Loucy (cell line): ENCODE measurements around the gene WNK1.

ENCODE experiments used
- H2AFZ ChIP-seq: fragments of 200-600 bp; sonication (generic); 2 replicates; pipeline ENCODE4 v1.6.0; 2016; ENCODE audit warnings: antibody characterized with exemption, mild to moderate bottlenecking, low read length, moderate library complexity
- H3F3A ChIP-seq: fragments of 200-600 bp; 2 replicates; pipeline ENCODE4 v1.6.0; 2016; ENCODE audit warnings: antibody characterized with exemption, low read depth, mild to moderate bottlenecking
- H3K27me3 ChIP-seq: fragments of 200-600 bp; sonication (generic); 2 replicates; pipeline ENCODE4 v1.6.1; 2014; ENCODE audit warnings: low read length, mild to moderate bottlenecking; ENCODE audit not compliant: insufficient read depth, poor library complexity, severe bottlenecking
- H3K36me3 ChIP-seq: fragments of 200-600 bp; sonication (generic); 2 replicates; pipeline ENCODE4 v1.6.1; 2016; ENCODE audit warnings: low read length; ENCODE audit not compliant: insufficient read depth
- H3K4me1 ChIP-seq: fragments of 200-600 bp; sonication (generic); 2 replicates; pipeline ENCODE4 v1.5.1; 2014; ENCODE audit warnings: low read length, mild to moderate bottlenecking; ENCODE audit not compliant: insufficient read depth, poor library complexity, severe bottlenecking
- H3K4me2 ChIP-seq: fragments of 200-600 bp; sonication (generic); 2 replicates; pipeline ENCODE4 v1.6.0; 2014; ENCODE audit warnings: antibody characterized with exemption, low read length, low read depth, mild to moderate bottlenecking; ENCODE audit not compliant: poor library complexity, severe bottlenecking
- H3K4me3 ChIP-seq: fragments of 200-600 bp; sonication (generic); 2 replicates; pipeline ENCODE4 v1.5.1; 2014; ENCODE audit warnings: low read length, mild to moderate bottlenecking, mixed read lengths; ENCODE audit not compliant: poor library complexity, severe bottlenecking
- H3K79me2 ChIP-seq: fragments of 200-600 bp; sonication (generic); 2 replicates; pipeline ENCODE4 v1.6.1; 2014; ENCODE audit warnings: low read length; ENCODE audit not compliant: insufficient read depth
- H3K9ac ChIP-seq: fragments of 200-600 bp; sonication (generic); 2 replicates; pipeline ENCODE4 v1.6.0; 2014; ENCODE audit warnings: mild to moderate bottlenecking, low read depth, low read length, moderate library complexity; ENCODE audit not compliant: poor library complexity, severe bottlenecking
- H3K9me2 ChIP-seq: fragments of 200-600 bp; sonication (generic); replicated peaks from 2 replicates; pipeline ENCODE4 v1.6.1; 2016; ENCODE audit warnings: low read depth, low read length, mixed read lengths
- H3K9me3 ChIP-seq: fragments of 200-600 bp; sonication (generic); 2 replicates; pipeline ENCODE4 v1.6.1; 2014; ENCODE audit warnings: mild to moderate bottlenecking, antibody characterized with exemption, low read length, low read depth; ENCODE audit not compliant: insufficient read depth
- H4K20me1 ChIP-seq: fragments of 200-600 bp; sonication (generic); 2 replicates; pipeline ENCODE4 v1.6.0; 2014; ENCODE audit warnings: antibody characterized with exemption, low read length, mild to moderate bottlenecking; ENCODE audit not compliant: insufficient read depth, poor library complexity, severe bottlenecking
- CTCF ChIP-seq: fragments of 200-600 bp; sonication (generic); conservative IDR thresholded peaks from 2 replicates; pipeline ENCODE4 v1.5.1; 2014; ENCODE audit warnings: mild to moderate bottlenecking, antibody characterized with exemption, low read length
- EZH2phosphoT487 ChIP-seq: fragments of 200-600 bp; IDR thresholded peaks from 2 replicates; pipeline ENCODE4 v1.6.1; 2018; ENCODE audit warnings: antibody characterized with exemption, mild to moderate bottlenecking, moderate library complexity, borderline replicate concordance

The WNK1 gene

GRCh38 chr12:790608-791007 lies 38.2 kb downstream of the WNK1 start:
- TF ChIP-seq CTCF (no peak), EZH2phosphoT487 (no peak)
- Histone ChIP-seq H4K20me1 (peaks cover 96% of the 10 kb centered on the region), H3K36me3 (no peaks in the 10 kb centered on the region)

GRCh38 chr12:793037-793436 lies 40.7 kb downstream of the WNK1 start:
- peaks cover 74% of the 10 kb centered on the region for H3K4me1 ChIP-seq
- no peak overlapping the region for H3K4me2 ChIP-seq
- no peaks in the 10 kb centered on the region for H3K36me3 ChIP-seq
- H3K79me2 ChIP-seq: peaks cover 97% of the 10 kb centered on the region
- TF ChIP-seq EZH2phosphoT487 (no peak), CTCF (no peak)
- H4K20me1 ChIP-seq: peaks cover 96% of the 10 kb centered on the region
- no peak overlapping the region for H3K9ac ChIP-seq
- H3K9me2 ChIP-seq: no peaks in the 10 kb centered on the region
- no peaks in the 10 kb centered on the region for H3K9me3 ChIP-seq
- no peak overlapping the region for H2AFZ ChIP-seq
- H3K4me3 ChIP-seq: no peak overlapping the region
- no peaks in the 10 kb centered on the region for H3K27me3 ChIP-seq
- H3F3A ChIP-seq: peaks cover 9% of the 10 kb centered on the region; the same call in 1 of the 2 replicates

More at GRCh38 chr12:790608-791007, 38.2 kb downstream of the WNK1 start:
- H3K9ac ChIP-seq: no peak overlapping the region
- H3K4me1 ChIP-seq: peaks cover 75% of the 10 kb centered on the region
- no peaks in the 10 kb centered on the region for H3K9me2 ChIP-seq
- peaks cover 9% of the 10 kb centered on the region; the same call in 1 of the 2 replicates for H3F3A ChIP-seq
- no peak overlapping the region for H3K4me3 ChIP-seq
- peak overlapping the region; percentile 31 for H3K4me2 ChIP-seq
- H3K79me2 ChIP-seq: peaks cover 97% of the 10 kb centered on the region
- H2AFZ ChIP-seq: no peak overlapping the region
- H3K27me3 ChIP-seq: no peaks in the 10 kb centered on the region
- no peaks in the 10 kb centered on the region for H3K9me3 ChIP-seq

GRCh38 chr12:793711-794110 lies 41.3 kb downstream of the WNK1 start:
- H3K79me2 ChIP-seq: peaks cover 97% of the 10 kb centered on the region
- TF ChIP-seq CTCF (no peak), EZH2phosphoT487 (no peak)
- H3F3A ChIP-seq: peaks cover 9% of the 10 kb centered on the region; the same call in 1 of the 2 replicates
- no peaks in the 10 kb centered on the region for H3K9me3 ChIP-seq
- H3K36me3 ChIP-seq: no peaks in the 10 kb centered on the region
- H3K4me2 ChIP-seq: peak overlapping the region; percentile 74
- no peak overlapping the region for H3K4me3 ChIP-seq
- peaks cover 70% of the 10 kb centered on the region for H3K4me1 ChIP-seq
- H4K20me1 ChIP-seq: peaks cover 95% of the 10 kb centered on the region
- no peak overlapping the region for H3K9ac ChIP-seq
- no peaks in the 10 kb centered on the region for H3K9me2 ChIP-seq
- H3K27me3 ChIP-seq: no peaks in the 10 kb centered on the region
- no peak overlapping the region for H2AFZ ChIP-seq
